Upper lobe of left lung (tissue), 6 donors: ENCODE data around the gene BHLHE40. TPM values are rescaled to one million over a fixed set of nuclear protein-coding genes. Genes with fewer than 3 reads are reported as not detected.

ENCODE experiments used
- ATAC-seq, 2 donors: fragments of 200-7000 bp; cut with Tn5 transposase; one replicate each; pipeline ENCODE4 v1.9.1; 2022; ENCODE audit warnings: mild to moderate bottlenecking in 2 of 2, moderate library complexity in 2 of 2; ENCODE audit not compliant: low FRiP score in 2 of 2
- DNase-seq, 2 donors: peaks; one replicate each; pipeline ENCODE4 v3.0.0-alpha.2; 2019 to 2020
- H3K27ac ChIP-seq, 4 donors: fragments of 200-600 bp; sonication (generic); one replicate each; pipeline ENCODE4 v1.5.1; 2016 to 2019
- H3K27me3 ChIP-seq, 4 donors: fragments of 200-600 bp; sonication (generic); one replicate each; pipeline ENCODE4 v1.5.1; 2017 to 2019
- H3K36me3 ChIP-seq, 4 donors: fragments of 200-600 bp; sonication (generic); one replicate each; pipeline ENCODE4 v1.5.1; 2016 to 2019
- H3K4me1 ChIP-seq, 4 donors: fragments of 200-600 bp; sonication (generic); one replicate each; pipeline ENCODE4 v1.5.1; 2018 to 2019
- H3K4me3 ChIP-seq, 4 donors: fragments of 200-600 bp; sonication (generic); one replicate each; pipeline ENCODE4 v1.5.1; 2017 to 2019; ENCODE audit warnings: mild to moderate bottlenecking in 2 of 4, moderate library complexity in 1 of 4
- H3K9me3 ChIP-seq, 4 donors: fragments of 200-600 bp; sonication (generic); one replicate each; pipeline ENCODE4 v1.5.1; 2018 to 2019
- CTCF ChIP-seq, 6 experiments: fragments of 450-650 bp in 4 of 6; fragments of 200-600 bp in 2 of 6; sonication (generic) in 2 of 6; IDR thresholded peaks; one replicate each; pipeline ENCODE4 v1.5.1; 2016 to 2019; ENCODE audit warnings: antibody characterized with exemption in 6 of 6
- EP300 ChIP-seq, 4 donors: sonication (generic); formaldehyde crosslinking; IDR thresholded peaks; one replicate each; pipeline ENCODE4 v1.5.1; 2017; ENCODE audit warnings: antibody characterized with exemption in 4 of 4, control low read depth in 2 of 4
- POLR2A ChIP-seq, 4 donors: fragments of 450-650 bp; IDR thresholded peaks; one replicate each; pipeline ENCODE4 v1.5.1; 2016 to 2017; ENCODE audit warnings: antibody characterized with exemption in 4 of 4, mild to moderate bottlenecking in 2 of 4
- POLR2AphosphoS5 ChIP-seq, 2 donors: sonication (generic); formaldehyde crosslinking; IDR thresholded peaks; one replicate each; pipeline ENCODE4 v1.5.1; 2017; ENCODE audit warnings: antibody characterized with exemption in 2 of 2
- WGBS, 2 donors: methylation state at CpG; one replicate each; pipeline ENCODE4 v1.1.5; 2017 to 2018; 5-methylcytosine and 5-hydroxymethylcytosine counted together
- total RNA-seq, 6 donors: library from RNA; depleted of rRNA in 4 of 6; stranded (reverse); fragments of >200 nt in 4 of 6; gene quantifications; one replicate each; pipeline versions ENCODE4 v1.1.0 to v1.2.1, GENCODE V29; 2016 to 2021
- donor health status: DM: no; HTN: no; CAD: no; lungs with moderate emphysema.
- donor health status: DM: no; HTN: yes; CAD: no; lungs with severe emphysema.

BHLHE40 gene
- total RNA-seq, 6 donors from 2014 or later = 58.7 to 129 (median 78.6) TPM

- H3K27ac ChIP-seq = peak overlapping the region; percentile 86 to 100 (median 94)
- H3K27me3 ChIP-seq = no peaks in the 10 kb centered on the region
- 43% methylated on average over 13 to 16 of the region's 16 CpGs for WGBS, 2 donors
- ATAC-seq (peak in 1 of 2 donors; percentile 23), DNase-seq (peak in 1 of 2 donors; percentile 58)
- peak in 2 of 4 donors; percentile 23 to 60 for TF ChIP-seq POLR2A (IDR thresholded peaks at IDR 0.05)
- no peak for TF ChIP-seq CTCF (IDR thresholded peaks at IDR 0.05)
- peak; percentile 55 to 79 for TF ChIP-seq POLR2AphosphoS5 (IDR thresholded peaks at IDR 0.05)
- peak overlapping the region in 3 of 4 donors; percentile 10 to 92 (median 30) for H3K4me3 ChIP-seq
- peaks cover 0 to 27% (median 10%) of the 10 kb centered on the region in 4 donors for H3K36me3 ChIP-seq
- H3K9me3 ChIP-seq = no peaks in the 10 kb centered on the region
- H3K4me1 ChIP-seq = peaks cover 57 to 80% (median 70%) of the 10 kb centered on the region in 4 donors
These were observed 4.7 kb downstream of the BHLHE40 start for GRCh38 chr3:4983739-4984510.

GRCh38 chr3:4984511-4984864 lies 5.3 kb downstream of the BHLHE40 start:
- no peaks in the 10 kb centered on the region for H3K9me3 ChIP-seq
- peak overlapping the region; percentile 86 to 100 (median 94) for H3K27ac ChIP-seq
- 48 to 65% methylated on average over 9 of the region's 9 CpGs for WGBS, 2 donors
- H3K4me1 ChIP-seq = peaks cover 57 to 80% (median 73%) of the 10 kb centered on the region in 4 donors
- DNase-seq (no peak), ATAC-seq (no peak)
- peaks cover 0 to 27% (median 10%) of the 10 kb centered on the region in 4 donors for H3K36me3 ChIP-seq
- TF ChIP-seq POLR2AphosphoS5 (IDR thresholded peaks at IDR 0.05) = no peak
- TF ChIP-seq POLR2A (IDR thresholded peaks at IDR 0.05) = no peak
- no peak for TF ChIP-seq CTCF (IDR thresholded peaks at IDR 0.05)
- no peak for TF ChIP-seq EP300 (IDR thresholded peaks at IDR 0.05)
- H3K27me3 ChIP-seq = no peaks in the 10 kb centered on the region
- peak overlapping the region in 3 of 4 donors; percentile 10 to 92 (median 30) for H3K4me3 ChIP-seq

- Histone ChIP-seq H3K4me3 (peak overlapping the region in 1 of 4 donors; percentile 51), H3K27ac (peak overlapping the region; percentile 86 to 100 (median 94)), H3K9me3 (no peaks in the 10 kb centered on the region), H3K27me3 (no peaks in the 10 kb centered on the region), H3K36me3 (peaks cover 0 to 27% (median 10%) of the 10 kb centered on the region in 4 donors), H3K4me1 (peaks cover 57 to 79% (median 73%) of the 10 kb centered on the region in 4 donors)
- WGBS, 2 donors = 49 to 55% methylated on average over 9 to 10 of the region's 10 CpGs
- DNase-seq = no peak
- peak; percentile 9 to 16 for ATAC-seq
- TF ChIP-seq EP300 (IDR thresholded peaks at IDR 0.05) = peak in 1 of 4 donors; percentile 52
- no peak for TF ChIP-seq CTCF (IDR thresholded peaks at IDR 0.05)
- TF ChIP-seq POLR2AphosphoS5 (IDR thresholded peaks at IDR 0.05) = peak in 1 of 2 donors; percentile 41
- peak in 1 of 4 donors; percentile 10 for TF ChIP-seq POLR2A (IDR thresholded peaks at IDR 0.05)
These were observed 6.3 kb downstream of the BHLHE40 start for GRCh38 chr3:4985330-4986174.

GRCh38 chr3:4986175-4986781 lies 7.0 kb downstream of the BHLHE40 start:
- H3K27me3 ChIP-seq = no peaks in the 10 kb centered on the region
- H3K36me3 ChIP-seq = peaks cover 0 to 27% (median 10%) of the 10 kb centered on the region in 4 donors
- ATAC-seq (peak in 1 of 2 donors; percentile 5), DNase-seq (no peak)
- WGBS, 2 donors = 20 to 23% methylated on average over 12 to 13 of the region's 13 CpGs
- peak overlapping the region; percentile 86 to 100 (median 94) for H3K27ac ChIP-seq
- H3K4me1 ChIP-seq = peaks cover 57 to 72% (median 67%) of the 10 kb centered on the region in 4 donors
- H3K9me3 ChIP-seq = no peaks in the 10 kb centered on the region
- H3K4me3 ChIP-seq = peak overlapping the region in 3 of 4 donors; percentile 39 to 51 (median 48)
- TF ChIP-seq EP300 (IDR thresholded peaks at IDR 0.05) (no peak), CTCF (IDR thresholded peaks at IDR 0.05) (no peak), POLR2A (IDR thresholded peaks at IDR 0.05) (no peak), POLR2AphosphoS5 (IDR thresholded peaks at IDR 0.05) (no peak)
